22Rv1 (cell line): ENCODE results near the gene THADA.

Experiments
- ZFX ChIP-seq: fragments of 450-650 bp; IDR thresholded peaks from 2 replicates; pipeline ENCODE4 v1.6.1; 2017; ENCODE audit warnings: antibody characterized with exemption, borderline replicate concordance
- TF ChIP-seq, protein P1 (sequence below): fragments of 450-650 bp; IDR thresholded peaks from 2 replicates; pipeline ENCODE4 v1.5.1; 2017; ENCODE audit warnings: mild to moderate bottlenecking

DNA sequence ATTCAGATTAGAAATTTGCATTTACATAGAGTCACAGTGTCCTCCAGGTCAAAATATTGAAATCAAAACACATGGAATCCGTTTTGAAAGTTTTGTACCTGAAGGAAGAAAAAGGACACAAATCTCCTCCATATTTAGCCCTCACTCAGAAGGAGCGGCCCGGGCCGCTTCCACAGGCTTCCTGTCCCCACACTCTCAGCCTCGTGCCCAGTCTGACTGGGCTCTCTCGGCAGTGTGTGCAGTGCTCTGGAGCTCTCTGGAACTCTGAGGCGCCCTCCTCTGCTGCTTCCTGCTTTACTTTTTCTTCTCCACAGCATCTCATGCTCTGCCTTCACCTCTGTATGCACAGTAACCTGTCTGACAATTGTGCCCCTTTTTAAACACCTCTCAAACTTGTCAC, 347.2 kb downstream of the THADA start:
- TF ChIP-seq, protein P1, sequence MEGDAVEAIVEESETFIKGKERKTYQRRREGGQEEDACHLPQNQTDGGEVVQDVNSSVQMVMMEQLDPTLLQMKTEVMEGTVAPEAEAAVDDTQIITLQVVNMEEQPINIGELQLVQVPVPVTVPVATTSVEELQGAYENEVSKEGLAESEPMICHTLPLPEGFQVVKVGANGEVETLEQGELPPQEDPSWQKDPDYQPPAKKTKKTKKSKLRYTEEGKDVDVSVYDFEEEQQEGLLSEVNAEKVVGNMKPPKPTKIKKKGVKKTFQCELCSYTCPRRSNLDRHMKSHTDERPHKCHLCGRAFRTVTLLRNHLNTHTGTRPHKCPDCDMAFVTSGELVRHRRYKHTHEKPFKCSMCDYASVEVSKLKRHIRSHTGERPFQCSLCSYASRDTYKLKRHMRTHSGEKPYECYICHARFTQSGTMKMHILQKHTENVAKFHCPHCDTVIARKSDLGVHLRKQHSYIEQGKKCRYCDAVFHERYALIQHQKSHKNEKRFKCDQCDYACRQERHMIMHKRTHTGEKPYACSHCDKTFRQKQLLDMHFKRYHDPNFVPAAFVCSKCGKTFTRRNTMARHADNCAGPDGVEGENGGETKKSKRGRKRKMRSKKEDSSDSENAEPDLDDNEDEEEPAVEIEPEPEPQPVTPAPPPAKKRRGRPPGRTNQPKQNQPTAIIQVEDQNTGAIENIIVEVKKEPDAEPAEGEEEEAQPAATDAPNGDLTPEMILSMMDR: no peak
- no peak for TF ChIP-seq ZFX
